Esophagus mucosa (tissue), 1 donor: ENCODE results near the gene CCDC171. TPM values are rescaled to one million over a fixed set of nuclear protein-coding genes. Genes with fewer than 3 reads are reported as not detected.
"Not testable (repeated sequence)": the region's sequence is repeated elsewhere in the genome, so short reads cannot be mapped to it uniquely, and the experiment has no call there.

ENCODE experiments used
- ATAC-seq: fragments of 200-7000 bp; cut with Tn5 transposase; one replicate; pipeline ENCODE4 v1.9.1; 2020
- total RNA-seq: library from RNA; stranded (reverse); gene quantifications from one replicate; pipeline ENCODE4 v1.2.4, GENCODE V29; 2023
- donor health status: DM: yes; HTN: yes; CAD: no.

The CCDC171 gene
- 1.4 TPM for total RNA-seq

DNA sequence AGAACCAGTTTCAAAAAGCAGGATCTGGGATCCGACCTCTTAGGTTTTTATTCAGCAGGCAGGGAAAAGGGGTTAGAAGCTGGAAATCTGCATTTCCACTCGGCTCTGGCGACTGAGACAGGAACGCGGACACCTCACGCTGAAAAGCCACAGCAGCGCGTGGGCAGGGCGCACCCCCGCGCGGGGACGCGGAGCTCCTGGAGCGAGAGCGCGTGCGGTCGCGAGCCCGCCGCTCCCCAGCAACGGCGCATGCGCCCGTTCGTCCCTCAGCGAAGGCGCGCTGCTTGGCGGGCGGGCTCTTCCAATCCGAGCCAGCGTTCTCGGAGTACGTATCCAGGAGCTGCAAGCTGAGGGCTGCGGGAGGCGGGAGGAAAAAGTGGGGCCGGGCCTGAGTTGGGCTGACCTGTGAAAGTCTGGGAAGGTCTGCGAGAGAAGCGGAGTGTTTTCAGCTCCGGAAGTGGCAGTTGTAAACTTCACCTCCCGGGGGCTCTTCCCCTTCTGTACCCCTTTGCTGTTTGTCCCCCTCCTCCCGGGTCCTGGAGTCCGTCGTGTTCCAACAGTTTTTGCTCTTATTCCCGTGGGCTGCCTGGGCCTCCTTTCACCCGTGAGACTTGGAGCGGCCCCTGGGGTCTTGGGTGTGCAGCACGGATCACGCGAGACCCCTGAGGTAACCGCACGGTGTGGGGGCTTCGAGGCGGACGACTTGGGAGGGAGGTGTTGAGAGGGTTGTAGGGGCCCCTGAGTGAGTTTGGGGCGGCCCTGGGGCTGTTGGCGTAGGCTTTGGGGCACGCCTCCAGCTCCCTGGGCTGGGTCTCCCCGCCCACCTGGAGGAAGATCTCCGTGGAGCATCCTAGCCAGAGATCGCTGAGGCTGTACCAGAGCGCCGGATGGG is at the start of gene CCDC171:
Gene CCDC171, plus strand, starts transcription at position 408 of the 892 bp plus-strand sequence. CDS start 11,046 bp downstream, outside the sequence.
- ATAC-seq, result peak; percentile 99

DNA sequence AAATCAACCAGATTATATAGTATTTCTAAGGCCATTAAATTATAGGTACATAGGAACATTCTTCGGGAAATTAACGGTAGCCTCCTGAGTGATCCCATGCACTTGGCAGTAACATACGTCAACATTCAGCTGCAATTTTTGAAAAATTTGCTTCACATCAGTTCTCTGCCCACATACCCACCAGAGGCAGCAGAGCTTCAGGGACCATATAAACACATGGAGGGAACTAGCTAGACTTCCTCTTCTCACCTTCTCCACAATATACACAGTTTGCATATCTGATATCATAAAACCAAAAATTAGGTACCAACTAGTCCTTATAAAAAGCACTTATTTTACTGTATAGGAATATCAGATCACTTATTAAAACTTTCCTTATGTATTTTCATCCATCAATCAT is 46.9 kb upstream of the CCDC171 start:
- ATAC-seq, result no peak

DNA sequence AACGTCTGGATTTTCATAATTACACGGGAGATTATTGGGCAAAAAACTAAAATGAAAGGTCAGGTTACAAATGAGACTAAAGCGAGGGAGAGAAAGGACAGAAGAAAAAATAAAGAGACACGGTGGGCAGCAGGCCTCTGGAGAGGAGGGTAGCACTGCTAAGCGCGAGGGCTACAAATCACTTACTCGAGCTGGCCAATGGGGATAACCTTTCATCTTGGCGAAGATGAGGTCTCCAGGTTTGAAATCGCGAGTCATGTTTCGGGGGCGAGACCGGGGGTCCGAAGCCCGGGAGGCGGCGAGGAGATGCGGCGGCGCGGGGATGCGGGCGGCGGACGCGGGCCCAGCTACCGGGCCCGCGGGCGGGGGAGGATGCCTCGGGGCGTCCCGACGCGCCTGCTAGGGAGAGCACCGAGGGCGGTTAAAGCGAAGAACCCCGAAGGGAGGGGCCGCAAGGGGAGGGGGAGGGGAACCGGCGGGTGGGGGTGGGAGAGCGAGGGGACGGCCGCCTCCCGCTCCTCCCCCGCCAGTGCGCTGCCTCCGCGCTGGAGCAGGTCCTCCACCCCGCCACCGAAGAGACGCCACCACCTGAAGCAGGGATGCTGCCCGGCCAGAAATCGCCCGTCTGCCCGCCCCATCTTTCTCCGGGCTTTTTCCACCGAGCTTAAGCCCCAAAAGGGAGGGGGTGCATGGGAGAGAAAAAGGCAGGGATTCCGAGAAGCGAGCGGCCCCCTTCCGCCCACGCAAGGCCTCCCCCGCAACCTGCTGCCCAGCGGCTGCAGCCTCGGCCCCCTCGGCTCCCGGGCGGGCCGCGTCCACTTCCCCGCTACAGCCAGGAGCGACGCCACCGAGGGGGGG is 42.7 kb upstream of the CCDC171 start:
- ATAC-seq, result peak; percentile 51

DNA sequence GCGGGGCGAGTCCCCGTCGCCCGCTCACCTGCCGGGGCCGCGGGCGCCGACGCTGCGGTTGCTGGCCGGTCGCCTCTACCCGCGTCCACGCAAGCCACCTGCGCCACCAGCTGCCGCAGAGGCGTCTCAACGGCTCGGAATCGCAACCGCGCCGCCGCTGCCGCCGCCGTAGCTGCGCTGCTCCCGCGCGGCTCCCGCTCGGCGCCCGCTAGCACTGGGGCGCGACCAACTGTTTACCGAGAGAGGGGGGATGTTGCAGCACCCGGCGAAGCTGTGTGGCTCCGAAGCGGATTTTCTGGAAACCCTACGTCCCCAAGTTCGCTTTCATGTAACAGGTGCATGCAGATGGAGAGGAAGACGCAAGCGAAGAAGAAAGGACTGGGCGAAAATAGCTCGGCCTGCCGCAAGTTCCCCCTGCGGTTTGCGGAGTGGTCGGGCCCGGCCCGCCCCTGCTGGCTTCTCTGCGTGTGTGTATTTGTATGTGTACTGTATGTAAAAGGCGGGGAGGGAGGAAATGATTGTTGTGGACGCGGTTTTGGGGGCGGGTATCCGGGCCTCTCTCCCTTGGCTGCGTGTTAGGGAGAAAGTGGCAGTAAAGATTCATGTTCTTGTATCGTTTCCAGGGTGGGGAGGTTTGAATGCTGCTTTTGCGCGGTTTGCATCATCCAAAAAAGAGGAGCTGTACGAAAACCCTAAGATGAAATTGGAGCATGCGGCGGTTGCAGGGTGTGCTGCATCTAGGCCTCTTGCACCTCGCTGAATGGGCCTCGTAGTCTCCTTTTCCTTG is 41.9 kb upstream of the CCDC171 start, which contains the start of gene PSIP1:
Gene PSIP1, minus strand, starts transcription at position 182 of the 787 bp plus-strand sequence. CDS start 782 bp downstream, outside the sequence.
- peak; percentile 92 for ATAC-seq

DNA sequence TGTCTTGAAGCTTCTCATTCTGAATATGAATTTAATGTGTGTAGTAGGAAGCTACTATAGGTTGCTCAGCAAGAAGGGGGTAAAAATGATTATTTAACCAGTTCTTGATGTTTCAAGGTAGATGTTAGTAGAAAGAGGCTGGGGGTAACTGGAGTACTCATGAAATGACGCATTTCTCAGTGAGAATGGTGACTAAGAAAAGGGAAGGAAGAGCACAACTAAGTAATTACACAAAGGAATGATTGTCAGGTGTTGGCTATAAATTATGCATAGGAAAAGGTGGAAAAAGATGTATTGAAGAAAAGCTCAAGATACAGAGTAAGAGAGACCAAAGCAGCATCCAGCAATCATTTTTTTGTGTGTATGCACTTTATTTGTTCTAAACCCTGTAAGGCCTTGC is 40.6 kb upstream of the CCDC171 start:
- ATAC-seq, result no peak

DNA sequence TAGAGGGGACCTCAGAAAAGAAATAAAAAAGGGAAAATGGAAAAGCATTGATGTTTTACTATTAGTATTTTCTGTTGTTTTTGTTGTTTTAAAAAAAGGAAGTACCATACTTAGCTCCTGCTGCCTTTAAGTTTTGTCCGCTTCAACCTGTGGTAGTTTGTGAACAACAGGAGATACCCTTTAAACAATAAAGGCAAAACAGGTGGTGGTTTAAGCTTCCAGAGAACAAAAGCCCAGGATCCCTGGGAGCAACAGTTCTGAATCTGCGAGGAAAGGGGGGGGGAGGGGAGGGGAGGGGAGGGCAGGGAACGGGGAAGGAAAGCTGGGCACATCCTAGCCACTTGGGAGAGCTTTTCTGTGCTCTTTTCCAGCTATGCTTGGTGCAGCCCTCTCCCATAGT is 40.0 kb upstream of the CCDC171 start:
- no peak for ATAC-seq

DNA sequence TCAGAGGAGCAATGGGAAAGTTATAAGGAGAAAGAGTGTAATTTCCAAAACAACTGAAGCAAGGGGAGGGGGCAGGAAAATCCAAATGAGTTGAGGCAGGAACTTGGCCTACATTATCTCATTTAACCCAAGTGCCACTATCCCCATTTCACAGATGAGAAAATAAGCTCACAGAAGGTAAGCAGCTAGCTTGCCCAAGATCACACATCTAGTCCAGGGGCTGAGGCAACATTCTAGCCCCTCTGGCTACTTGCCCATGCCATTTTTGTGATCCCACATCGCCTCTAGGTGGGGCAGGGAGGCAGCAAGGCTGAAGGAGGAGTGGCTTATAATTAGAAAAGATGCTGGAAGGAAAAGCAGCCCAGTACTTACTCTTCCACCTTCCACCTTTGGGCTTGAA is 39.5 kb upstream of the CCDC171 start:
- no peak for ATAC-seq

DNA sequence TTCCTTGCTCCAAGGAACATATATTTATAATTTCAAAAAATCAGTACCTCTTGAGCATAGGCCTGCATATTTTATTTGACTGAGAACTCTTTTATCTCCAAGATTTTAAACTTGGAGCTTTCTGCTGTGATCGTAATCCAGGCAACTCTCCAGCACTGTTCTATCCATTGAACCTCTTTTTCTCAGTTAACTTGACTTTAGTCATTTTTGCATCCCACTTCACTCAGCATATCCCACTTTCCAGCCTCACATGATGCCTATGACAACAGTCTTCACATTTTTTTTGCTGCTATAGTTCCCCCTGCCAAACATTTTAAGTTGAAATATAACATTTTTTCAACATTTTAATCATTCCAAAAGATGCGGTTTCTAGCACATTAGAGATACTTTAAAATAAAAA is 33.0 kb upstream of the CCDC171 start:
- ATAC-seq, result no peak

DNA sequence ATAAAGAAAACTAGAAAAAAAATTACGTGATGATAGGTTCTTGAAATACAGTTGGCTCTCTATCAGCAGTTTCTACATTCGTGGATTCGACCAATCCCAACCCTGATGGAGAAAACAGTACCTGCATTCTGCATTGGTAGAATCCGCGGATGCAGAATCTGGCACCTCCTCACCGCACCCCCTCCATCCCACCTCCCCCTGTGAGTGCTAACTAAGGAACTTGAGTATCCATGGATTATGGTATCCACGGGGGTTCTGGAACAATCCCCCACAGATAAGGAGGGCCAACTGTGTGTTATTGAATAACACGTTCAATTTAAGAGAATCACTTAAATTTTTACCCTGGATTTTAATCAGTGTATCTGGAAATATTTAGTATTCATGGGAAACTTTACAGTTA is 31.6 kb upstream of the CCDC171 start:
- no peak for ATAC-seq

DNA sequence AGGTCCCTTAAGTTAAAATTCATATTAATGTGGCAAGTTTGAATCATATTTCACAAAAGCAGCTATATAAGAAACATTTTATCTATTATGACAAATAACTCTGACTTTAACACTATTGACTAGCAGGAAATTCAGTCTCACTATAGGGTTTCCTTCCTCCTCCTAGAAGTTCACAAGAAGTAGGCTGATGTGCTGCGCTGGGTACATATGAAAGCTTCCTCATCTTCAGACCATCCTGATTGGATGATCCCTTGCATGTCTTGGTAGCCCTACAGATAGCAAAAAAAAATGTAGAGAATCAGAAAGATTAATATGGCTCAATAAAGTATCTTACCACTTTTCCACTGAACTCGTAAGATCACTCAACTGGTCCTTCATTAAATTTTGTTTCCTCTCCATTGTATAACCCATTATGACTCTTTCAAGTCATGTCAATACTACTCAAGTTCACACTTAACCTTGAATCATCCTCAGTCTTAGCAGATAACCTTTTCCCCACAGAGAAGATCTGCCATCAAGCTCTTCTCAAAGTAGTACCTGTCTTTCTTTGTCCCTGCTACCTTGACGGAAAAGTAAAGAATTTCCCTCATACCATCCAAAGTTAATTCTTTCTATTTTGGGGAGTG is 30.6 kb upstream of the CCDC171 start:
- no peak for ATAC-seq

DNA sequence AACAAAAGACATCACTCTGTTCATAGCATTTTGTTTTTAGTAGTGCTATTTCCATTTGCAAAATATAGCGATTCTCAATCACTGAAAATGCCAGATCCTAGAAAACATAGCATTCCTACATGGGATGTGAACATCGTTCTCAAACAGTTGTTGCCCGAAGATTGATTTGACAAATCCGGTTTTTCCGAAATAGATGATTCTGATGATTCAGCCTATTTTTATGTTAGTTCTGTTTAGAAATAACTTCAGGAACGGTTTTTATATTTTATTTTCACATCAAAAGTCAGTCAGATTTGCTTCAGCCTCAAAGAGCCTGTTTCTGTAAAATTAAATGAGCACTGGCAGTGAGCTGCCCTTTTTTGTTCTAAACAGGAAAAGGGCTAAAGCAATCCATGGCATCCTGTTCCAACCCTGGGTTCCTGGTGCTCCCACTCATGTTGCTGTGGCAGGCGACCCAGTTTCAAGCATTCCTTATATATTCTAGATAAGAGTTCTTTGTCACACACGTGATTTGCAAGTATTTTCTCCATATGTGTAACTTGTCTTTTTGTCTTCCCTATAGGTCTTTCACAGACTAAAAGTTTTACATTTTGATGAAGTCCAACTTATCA is 27.9 kb upstream of the CCDC171 start:
- ATAC-seq, result no peak

DNA sequence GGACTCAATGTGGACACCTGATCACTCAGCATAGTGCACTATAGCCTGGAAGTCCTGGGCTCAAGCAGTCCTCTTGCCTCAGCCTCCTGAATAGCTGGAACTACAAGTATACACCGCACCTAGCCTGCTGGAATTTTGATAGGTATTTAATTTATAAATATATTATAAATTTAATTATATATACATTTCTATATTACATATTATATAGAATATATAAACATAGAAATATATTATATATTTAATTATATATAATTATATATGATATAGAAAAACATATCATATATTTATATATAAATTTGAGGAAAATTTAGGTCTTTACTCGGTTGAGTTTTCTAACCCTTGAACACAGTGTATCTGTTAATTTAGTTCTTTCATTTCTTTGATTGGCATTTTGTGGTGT is 26.9 kb upstream of the CCDC171 start:
- no peak for ATAC-seq

DNA sequence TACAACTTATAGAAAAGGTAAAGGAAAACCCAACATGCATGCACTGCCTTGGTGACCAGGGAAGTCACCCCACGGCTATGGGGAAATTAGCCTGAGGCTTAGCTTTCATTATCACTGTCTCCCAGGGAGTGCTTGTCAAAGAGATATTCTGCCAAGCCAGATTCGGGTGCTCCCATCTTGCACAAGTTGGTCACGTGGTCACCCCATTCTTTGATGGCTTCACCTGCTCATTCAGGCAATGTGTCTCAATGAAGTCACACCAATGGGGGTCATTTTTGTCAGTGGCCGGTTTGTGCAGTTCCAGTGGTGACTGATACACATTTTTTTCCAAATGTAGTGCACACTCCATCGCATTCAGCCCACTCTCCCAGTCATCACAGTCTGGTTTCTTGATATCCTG is 25.8 kb upstream of the CCDC171 start:
- ATAC-seq, result not testable (repeated sequence)

DNA sequence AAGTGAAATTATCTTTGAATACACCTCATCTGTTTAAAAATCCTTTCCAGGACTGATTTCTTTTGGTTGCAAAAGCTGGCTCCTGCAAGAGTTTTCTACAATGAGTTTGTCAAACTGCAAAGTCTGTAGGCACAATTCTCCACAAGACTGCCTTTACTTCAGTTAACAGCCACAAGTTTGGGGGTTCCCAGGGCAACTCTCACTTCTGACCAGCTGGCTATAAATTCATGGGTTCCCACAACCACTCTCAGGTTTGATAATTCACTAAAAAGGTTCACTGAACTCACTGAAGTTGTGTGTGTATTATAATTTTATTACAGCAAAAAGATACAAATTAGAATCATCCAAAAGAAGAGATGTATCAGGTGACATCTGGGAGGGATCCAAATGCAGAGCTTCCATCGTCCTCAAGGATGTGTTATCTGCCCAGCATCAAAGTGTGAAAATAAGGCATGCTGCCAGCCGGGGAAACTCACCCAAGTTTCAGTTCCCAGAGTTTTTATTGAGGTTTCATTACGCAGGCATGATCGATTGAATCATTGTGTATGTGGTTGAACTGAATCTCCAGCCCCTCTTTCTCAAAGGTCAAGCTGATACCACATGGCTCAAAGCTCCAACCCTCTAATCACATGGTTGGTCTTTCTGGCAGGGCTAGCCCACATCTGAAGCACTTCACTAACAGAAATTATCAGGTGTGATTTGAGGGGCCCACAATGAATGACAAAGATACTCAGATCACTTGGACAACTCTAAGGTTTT is 23.1 kb upstream of the CCDC171 start:
- ATAC-seq, result no peak

DNA sequence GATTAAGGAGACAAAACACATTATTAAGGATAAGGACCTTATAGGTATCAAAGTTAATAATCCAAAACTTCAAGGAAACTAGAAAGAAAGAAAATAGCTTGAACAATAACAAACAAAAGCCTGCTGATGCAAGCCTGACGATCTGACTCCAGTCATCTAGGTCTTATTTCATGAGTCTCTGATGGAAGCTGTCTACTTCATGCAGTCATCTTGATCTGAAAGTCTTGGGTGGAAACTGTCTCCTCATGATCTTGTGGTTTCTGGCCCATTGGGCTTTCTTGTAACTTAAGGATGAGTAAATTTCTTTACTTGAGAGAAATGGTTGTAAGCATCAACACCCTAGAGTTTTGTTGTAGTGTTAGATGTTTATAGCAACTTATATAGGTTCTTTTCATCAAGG is 21.5 kb upstream of the CCDC171 start:
- ATAC-seq, result no peak

DNA sequence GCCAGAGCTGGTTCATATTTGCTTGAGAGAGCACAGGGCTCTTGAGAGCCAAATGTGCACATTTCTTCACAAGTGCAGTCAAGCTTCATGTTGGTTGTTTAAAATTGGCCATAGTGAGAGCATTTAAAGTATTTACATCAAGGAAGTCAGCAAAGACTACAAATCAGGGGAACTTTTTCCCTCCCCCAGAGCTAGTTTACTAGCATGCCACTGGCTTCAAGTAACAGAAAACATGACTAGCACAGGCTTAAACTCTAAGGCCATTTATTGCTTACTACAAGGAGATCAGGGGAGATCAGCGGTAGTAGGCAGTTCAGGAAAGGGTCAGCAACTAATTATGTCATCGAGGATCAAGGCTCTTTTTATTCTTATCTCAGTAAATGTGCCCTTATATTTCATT is 11.0 kb upstream of the CCDC171 start:
- no peak for ATAC-seq

DNA sequence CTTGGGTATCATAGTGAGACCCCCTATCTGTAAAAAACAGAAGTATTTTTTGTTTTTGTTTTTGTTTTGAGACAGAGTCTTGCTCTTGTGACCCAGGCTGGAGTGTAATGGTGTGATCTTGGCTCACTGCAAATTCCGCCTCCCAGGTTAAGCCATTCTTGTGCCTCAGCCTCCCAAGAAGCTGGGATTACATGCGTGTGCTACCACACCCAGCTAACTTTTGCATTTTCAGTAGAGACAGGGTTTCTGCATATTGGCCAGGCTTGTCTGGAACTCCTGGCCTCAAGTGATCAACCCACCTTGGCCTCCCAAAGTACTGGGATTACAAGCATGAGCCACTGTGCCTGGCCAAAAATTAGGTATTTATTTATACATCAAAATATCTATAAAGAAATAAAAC is 10.2 kb upstream of the CCDC171 start:
- ATAC-seq, result no peak

DNA sequence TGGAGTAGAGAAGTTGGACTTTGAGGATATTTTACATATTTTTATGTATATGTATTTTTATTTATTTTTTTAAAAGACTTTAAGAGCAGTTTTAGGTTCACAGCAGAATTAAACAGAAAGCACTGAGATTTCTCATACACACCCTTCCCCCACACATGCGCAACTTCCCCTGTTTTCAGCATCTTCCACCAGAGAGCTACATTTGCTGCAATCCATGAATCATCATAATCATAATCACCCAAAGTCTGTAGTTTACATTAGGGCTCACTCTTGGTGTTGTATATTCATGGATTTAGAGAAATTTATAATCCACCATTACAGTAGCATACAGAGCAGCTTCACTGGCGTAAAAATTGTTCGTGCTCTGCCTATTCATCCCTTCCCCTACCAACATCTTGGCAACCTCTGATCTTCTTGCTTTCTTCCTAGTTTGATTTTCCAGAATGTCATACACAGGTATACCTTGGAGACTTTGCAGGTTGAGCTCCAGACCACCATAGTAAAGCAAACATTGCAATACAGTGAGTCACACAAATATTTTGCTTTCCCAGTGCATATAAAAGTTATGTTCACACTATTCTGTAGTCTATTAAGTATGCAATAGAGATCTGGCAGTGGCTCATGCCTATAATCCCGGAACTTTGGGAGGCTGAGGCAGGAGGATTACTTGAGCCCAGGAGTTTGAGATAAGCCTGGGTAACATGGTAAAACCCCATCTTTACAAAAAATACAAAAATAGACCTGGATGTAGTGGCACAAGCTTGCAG is 9.6 kb upstream of the CCDC171 start:
- no peak for ATAC-seq

DNA sequence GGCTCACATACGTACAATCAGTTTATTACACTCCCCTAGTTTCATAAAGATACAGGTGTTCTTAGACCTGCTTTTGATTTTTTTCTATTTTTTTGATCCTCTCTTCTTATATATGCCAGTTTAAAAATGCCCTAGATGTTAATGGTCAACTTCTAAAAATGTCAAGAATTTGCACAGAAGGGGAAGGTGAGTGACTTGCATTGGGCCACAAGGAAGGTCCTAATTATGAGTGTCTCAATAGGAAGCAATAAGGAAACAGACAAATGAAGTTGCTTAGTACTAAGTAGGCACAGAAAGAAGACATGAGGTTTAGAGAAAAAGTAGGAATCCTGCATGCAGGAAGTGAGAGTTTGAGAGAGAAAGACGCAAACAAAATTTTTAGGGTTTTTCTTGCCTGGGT is 3.2 kb upstream of the CCDC171 start:
- ATAC-seq, result no peak

DNA sequence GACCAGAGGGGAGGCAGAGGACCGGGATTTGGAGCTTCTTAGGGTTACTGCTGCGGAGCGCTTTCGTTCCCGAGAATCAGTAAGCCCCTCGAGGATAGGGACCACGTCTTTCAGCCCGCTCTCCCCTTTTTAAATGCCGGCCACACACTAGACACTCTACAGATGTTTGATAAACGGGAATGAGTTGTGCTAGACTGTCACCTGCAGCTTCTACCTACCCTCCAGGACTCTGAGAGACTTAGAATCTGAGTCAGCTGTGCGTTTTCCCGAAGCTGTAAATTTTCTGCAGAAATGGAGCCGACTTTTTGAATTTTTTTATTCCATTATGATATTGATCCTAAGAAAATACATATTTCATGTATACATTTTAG is 670 bp downstream of the CCDC171 start:
- no peak for ATAC-seq
